K562 (cell line): ENCODE data around the gene ZNHIT2. TPM values are rescaled to one million over a fixed set of nuclear protein-coding genes. Genes with fewer than 3 reads are reported as not detected.
A peak's percentile ranks its signal among the peaks of the same experiment; 100 is the strongest.

ENCODE experiments used
- ELF4 ChIP-seq: fragments of 450-650 bp; formaldehyde crosslinking; IDR thresholded peaks from 2 replicates; pipeline ENCODE4 v1.4.0; 2022; ENCODE audit warnings: missing genetic modification characterization
- GTF2E2 ChIP-seq: fragments of 200-800 bp; sonication (Bioruptor generic); IDR thresholded peaks from 2 replicates; pipeline ENCODE4 v1.6.1; 2016; ENCODE audit warnings: missing genetic modification characterization, missing compliant biosample characterization
- JUND ChIP-seq, 2 experiments: IDR thresholded peaks; 2 replicates in 1 of 2; 3 replicates in 1 of 2; pipeline ENCODE4 v1.6.1; 2011; ENCODE audit warnings: borderline replicate concordance in 2 of 2, low read depth in 2 of 2, low read length in 2 of 2, improper control_type of control experiment in 1 of 2, missing biosample characterization in 1 of 2, missing genetic modification characterization in 1 of 2, missing genetic modification reagents in 1 of 2
- NR2C2 ChIP-seq, 2 experiments: fragments of 200-800 bp in 1 of 2; sonication (Bioruptor generic) in 1 of 2; sonication (generic) in 1 of 2; formaldehyde crosslinking in 1 of 2; IDR thresholded peaks; 2 replicates each; pipeline versions ENCODE4 v1.6.1 to v1.8.0; 2016 to 2022; ENCODE audit warnings: mild to moderate bottlenecking in 1 of 2, missing compliant biosample characterization in 1 of 2, missing genetic modification characterization in 1 of 2, missing genetic modification reagents in 1 of 2
- PHTF2 ChIP-seq: fragments of 250-450 bp; sonication (Bioruptor Pico); IDR thresholded peaks from 2 replicates; pipeline ENCODE4 v1.5.0; 2021; ENCODE audit warnings: mild to moderate bottlenecking
- RBFOX2 ChIP-seq: fragments of 200-400 bp; formaldehyde crosslinking; IDR thresholded peaks from 2 replicates; pipeline ENCODE4 v1.6.1; 2017; ENCODE audit warnings: low read depth, mild to moderate bottlenecking, low read length, moderate library complexity
- ZNF274 ChIP-seq: IDR thresholded peaks from 2 replicates; pipeline ENCODE4 v1.6.1; 2011; ENCODE audit warnings: low read depth, mild to moderate bottlenecking, low read length, moderate library complexity, borderline replicate concordance
- ZNF764 ChIP-seq: fragments of 250-450 bp; sonication (Bioruptor Pico); IDR thresholded peaks from 2 replicates; pipeline ENCODE4 v1.4.0; 2020; ENCODE audit warnings: low read depth, mild to moderate bottlenecking, moderate library complexity
- ZSCAN32 ChIP-seq: fragments of 450-650 bp; formaldehyde crosslinking; IDR thresholded peaks from 2 replicates; pipeline ENCODE4 v1.4.0; 2020; ENCODE audit warnings: mild to moderate bottlenecking, moderate library complexity
- polyA plus RNA-seq, 8 experiments: library from polyadenylated mRNA; depleted of rRNA in 4 of 8; stranded (reverse) in 5 of 8; unstranded in 3 of 8; fragments of >200 nt; fragmentation: Nextera tagmentation in 2 of 8; fragmentation: Illumina TruSeq in 1 of 8; extraction: Ambion mirVana in 2 of 8; extraction: Trizol in 1 of 8; gene quantifications; 2 replicates each; pipeline versions ENCODE4 v1.2.1 to v1.2.3, GENCODE V29; 2011 to 2014; ENCODE audit warnings: inconsistent platforms in 1 of 8, missing spikeins in 1 of 8
- total RNA-seq, 7 experiments: library from RNA; depleted of rRNA in 6 of 7; stranded (reverse); fragments of >200 nt in 6 of 7; fragmentation: Illumina TruSeq in 2 of 7; extraction: Trizol in 2 of 7; gene quantifications; 2 replicates each; pipeline versions ENCODE4 v1.2.1 to v1.2.3, GENCODE V29; 2011 to 2021; ENCODE audit warnings: low replicate concordance in 1 of 7
- TF ChIP-seq, protein P1 (sequence below): fragments of 250-450 bp; sonication (Bioruptor Pico); IDR thresholded peaks from 2 replicates; pipeline ENCODE4 v1.4.0; 2020
- TF ChIP-seq, protein P2 (sequence below), 2 experiments: fragments of 450-650 bp; IDR thresholded peaks; 2 replicates each; pipeline ENCODE4 v1.6.1; 2018; ENCODE audit warnings: mild to moderate bottlenecking in 2 of 2, low read depth in 1 of 2; ENCODE audit not compliant: partially characterized antibody in 2 of 2
- TF ChIP-seq, protein P3 (sequence below), 3 experiments: IDR thresholded peaks in 2 of 3; conservative IDR thresholded peaks in 1 of 3; 2 replicates each; pipeline ENCODE4 v1.5.1; 2011 to 2012; ENCODE audit warnings: low read length in 3 of 3, mild to moderate bottlenecking in 3 of 3, control low read depth in 2 of 3, improper control_type of control experiment in 1 of 3, inconsistent platforms in 1 of 3, low read depth in 1 of 3, mixed read lengths in 1 of 3, moderate library complexity in 1 of 3; ENCODE audit not compliant: insufficient read depth in 2 of 3

Gene ZNHIT2
- total and polyA plus RNA-seq, 9 of the 15 experiments (the other 6 are each of a cell fraction or from before 2014, with no cell fraction given), result 0.08 to 39.0 (median 2.5) TPM

DNA sequence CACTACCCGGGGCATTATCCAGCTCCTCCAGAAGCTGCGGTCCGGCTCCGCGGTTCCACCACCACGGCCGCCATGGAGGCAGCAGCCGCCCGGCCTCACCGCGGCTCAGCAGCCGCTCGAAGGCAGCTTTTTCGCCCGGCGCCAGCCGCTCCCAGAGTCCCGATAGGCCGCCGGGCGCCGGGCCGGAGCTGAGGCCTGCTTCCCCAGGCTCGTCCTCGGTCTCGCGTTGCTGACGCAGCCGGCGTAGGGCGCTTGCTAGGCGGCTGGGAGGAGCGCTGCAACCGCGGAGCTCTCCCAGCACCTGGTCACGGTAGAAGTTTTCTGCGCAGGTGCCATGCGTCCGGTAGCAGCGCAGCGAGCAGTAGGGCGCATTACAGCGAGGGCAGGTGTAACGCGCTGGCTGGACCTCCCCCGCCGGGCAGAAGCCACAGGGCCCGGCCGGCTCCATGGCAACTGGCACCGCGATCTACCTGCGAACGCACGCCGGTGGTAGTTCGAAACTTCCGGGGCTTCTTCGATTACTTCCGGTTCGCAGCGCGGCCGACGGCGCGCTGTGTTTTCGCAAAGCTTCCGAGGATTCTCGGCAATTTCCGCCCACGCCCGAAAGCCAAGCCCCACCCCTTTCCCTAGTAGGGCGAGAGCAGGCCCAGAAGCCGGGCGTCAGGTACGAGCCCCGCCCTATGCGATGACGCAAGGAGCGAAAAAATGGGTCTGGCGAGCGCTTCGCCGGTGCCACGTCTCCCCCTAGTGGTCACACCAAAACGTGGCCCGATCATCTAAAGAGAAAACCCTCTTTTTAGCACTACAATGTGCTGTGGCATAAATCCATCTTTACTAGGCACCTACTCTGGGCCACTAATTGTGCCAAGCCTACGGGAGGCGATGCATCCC, at the start of gene ZNHIT2 (continued):
- TF ChIP-seq, protein P1, sequence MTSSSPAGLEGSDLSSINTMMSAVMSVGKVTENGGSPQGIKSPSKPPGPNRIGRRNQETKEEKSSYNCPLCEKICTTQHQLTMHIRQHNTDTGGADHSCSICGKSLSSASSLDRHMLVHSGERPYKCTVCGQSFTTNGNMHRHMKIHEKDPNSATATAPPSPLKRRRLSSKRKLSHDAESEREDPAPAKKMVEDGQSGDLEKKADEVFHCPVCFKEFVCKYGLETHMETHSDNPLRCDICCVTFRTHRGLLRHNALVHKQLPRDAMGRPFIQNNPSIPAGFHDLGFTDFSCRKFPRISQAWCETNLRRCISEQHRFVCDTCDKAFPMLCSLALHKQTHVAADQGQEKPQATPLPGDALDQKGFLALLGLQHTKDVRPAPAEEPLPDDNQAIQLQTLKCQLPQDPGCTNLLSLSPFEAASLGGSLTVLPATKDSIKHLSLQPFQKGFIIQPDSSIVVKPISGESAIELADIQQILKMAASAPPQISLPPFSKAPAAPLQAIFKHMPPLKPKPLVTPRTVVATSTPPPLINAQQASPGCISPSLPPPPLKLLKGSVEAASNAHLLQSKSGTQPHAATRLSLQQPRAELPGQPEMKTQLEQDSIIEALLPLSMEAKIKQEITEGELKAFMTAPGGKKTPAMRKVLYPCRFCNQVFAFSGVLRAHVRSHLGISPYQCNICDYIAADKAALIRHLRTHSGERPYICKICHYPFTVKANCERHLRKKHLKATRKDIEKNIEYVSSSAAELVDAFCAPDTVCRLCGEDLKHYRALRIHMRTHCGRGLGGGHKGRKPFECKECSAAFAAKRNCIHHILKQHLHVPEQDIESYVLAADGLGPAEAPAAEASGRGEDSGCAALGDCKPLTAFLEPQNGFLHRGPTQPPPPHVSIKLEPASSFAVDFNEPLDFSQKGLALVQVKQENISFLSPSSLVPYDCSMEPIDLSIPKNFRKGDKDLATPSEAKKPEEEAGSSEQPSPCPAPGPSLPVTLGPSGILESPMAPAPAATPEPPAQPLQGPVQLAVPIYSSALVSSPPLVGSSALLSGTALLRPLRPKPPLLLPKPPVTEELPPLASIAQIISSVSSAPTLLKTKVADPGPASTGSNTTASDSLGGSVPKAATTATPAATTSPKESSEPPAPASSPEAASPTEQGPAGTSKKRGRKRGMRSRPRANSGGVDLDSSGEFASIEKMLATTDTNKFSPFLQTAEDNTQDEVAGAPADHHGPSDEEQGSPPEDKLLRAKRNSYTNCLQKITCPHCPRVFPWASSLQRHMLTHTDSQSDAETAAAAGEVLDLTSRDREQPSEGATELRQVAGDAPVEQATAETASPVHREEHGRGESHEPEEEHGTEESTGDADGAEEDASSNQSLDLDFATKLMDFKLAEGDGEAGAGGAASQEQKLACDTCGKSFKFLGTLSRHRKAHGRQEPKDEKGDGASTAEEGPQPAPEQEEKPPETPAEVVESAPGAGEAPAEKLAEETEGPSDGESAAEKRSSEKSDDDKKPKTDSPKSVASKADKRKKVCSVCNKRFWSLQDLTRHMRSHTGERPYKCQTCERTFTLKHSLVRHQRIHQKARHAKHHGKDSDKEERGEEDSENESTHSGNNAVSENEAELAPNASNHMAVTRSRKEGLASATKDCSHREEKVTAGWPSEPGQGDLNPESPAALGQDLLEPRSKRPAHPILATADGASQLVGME, result 0 out of 2 replicates have a peak, but pooled peaks have one; percentile 33
- TF ChIP-seq ZSCAN32, result no peak
- TF ChIP-seq GTF2E2 (tag), result no peak; the same call in 1 of the 2 replicates
- no peak for TF ChIP-seq ZNF274
- TF ChIP-seq, protein P2, sequence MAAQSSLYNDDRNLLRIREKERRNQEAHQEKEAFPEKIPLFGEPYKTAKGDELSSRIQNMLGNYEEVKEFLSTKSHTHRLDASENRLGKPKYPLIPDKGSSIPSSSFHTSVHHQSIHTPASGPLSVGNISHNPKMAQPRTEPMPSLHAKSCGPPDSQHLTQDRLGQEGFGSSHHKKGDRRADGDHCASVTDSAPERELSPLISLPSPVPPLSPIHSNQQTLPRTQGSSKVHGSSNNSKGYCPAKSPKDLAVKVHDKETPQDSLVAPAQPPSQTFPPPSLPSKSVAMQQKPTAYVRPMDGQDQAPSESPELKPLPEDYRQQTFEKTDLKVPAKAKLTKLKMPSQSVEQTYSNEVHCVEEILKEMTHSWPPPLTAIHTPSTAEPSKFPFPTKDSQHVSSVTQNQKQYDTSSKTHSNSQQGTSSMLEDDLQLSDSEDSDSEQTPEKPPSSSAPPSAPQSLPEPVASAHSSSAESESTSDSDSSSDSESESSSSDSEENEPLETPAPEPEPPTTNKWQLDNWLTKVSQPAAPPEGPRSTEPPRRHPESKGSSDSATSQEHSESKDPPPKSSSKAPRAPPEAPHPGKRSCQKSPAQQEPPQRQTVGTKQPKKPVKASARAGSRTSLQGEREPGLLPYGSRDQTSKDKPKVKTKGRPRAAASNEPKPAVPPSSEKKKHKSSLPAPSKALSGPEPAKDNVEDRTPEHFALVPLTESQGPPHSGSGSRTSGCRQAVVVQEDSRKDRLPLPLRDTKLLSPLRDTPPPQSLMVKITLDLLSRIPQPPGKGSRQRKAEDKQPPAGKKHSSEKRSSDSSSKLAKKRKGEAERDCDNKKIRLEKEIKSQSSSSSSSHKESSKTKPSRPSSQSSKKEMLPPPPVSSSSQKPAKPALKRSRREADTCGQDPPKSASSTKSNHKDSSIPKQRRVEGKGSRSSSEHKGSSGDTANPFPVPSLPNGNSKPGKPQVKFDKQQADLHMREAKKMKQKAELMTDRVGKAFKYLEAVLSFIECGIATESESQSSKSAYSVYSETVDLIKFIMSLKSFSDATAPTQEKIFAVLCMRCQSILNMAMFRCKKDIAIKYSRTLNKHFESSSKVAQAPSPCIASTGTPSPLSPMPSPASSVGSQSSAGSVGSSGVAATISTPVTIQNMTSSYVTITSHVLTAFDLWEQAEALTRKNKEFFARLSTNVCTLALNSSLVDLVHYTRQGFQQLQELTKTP (IDR thresholded peaks at IDR 0.05; ENCODE audit: low read depth in 1 of 2, partially characterized antibody in 2 of 2), result no peak
- peak; percentile 92 for TF ChIP-seq JUND (IDR thresholded peaks at IDR 0.05; ENCODE audit: borderline replicate concordance, low read depth, low read length)
- peak; percentile 80; the same call in 1 of the 3 replicates for TF ChIP-seq JUND (tag; IDR thresholded peaks at IDR 0.05; ENCODE audit: borderline replicate concordance, low read depth, low read length)
- TF ChIP-seq PHTF2 (CRISPR knock-in tag), result no peak
- TF ChIP-seq RBFOX2, result peak; percentile 90
- TF ChIP-seq, protein P3, sequence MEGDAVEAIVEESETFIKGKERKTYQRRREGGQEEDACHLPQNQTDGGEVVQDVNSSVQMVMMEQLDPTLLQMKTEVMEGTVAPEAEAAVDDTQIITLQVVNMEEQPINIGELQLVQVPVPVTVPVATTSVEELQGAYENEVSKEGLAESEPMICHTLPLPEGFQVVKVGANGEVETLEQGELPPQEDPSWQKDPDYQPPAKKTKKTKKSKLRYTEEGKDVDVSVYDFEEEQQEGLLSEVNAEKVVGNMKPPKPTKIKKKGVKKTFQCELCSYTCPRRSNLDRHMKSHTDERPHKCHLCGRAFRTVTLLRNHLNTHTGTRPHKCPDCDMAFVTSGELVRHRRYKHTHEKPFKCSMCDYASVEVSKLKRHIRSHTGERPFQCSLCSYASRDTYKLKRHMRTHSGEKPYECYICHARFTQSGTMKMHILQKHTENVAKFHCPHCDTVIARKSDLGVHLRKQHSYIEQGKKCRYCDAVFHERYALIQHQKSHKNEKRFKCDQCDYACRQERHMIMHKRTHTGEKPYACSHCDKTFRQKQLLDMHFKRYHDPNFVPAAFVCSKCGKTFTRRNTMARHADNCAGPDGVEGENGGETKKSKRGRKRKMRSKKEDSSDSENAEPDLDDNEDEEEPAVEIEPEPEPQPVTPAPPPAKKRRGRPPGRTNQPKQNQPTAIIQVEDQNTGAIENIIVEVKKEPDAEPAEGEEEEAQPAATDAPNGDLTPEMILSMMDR (IDR thresholded peaks at IDR 0.05 in 2 of 3, conservative IDR thresholded peaks at IDR 0.05 in 1 of 3; ENCODE audit: insufficient read depth in 2 of 3, low read depth in 1 of 3, low read length in 3 of 3), result peak; percentile 85 to 97 (median 93)
- no peak for TF ChIP-seq ELF4
- TF ChIP-seq ZNF764 (CRISPR knock-in tag), result 0 out of 2 replicates have a peak, but pooled peaks have one; percentile 65
- TF ChIP-seq NR2C2 (CRISPR knock-in tag; IDR thresholded peaks at IDR 0.05), result peak; percentile 99
- TF ChIP-seq NR2C2 (tag; IDR thresholded peaks at IDR 0.05), result peak; percentile 100
